WTC11 (cell line): ENCODE results near the gene SINHCAF. TPM values are rescaled to one million over a fixed set of nuclear protein-coding genes. Genes with fewer than 3 reads are reported as not detected.
A peak's percentile ranks its signal among the peaks of the same experiment; 100 is the strongest.

Source experiments
- ATAC-seq: fragments of 200-7000 bp; cut with Tn5 transposase; 2 replicates; pipeline ENCODE4 v1.10.0; 2021; ENCODE audit warnings: mild to moderate bottlenecking, moderate library complexity
- CTCF ChIA-PET: fragments of 300-600 bp; sonication (Branson Sonifier 250); formaldehyde crosslinking; loops from one replicate; lab custom pipeline; 2021; ENCODE audit warnings: antibody characterized with exemption; lab: Charles Lee
- POLR2A ChIA-PET: fragments of 350-600 bp; sonication (Branson Sonifier 250); formaldehyde crosslinking; loops from one replicate; lab custom pipeline; 2021; ENCODE audit warnings: antibody characterized with exemption; lab: Charles Lee
- DNase-seq: peaks from one replicate; pipeline ENCODE4 v3.0.0; 2021; ENCODE audit warnings: low spot score
- H3K27ac Mint-ChIP-seq: 2 replicates; pipeline ENCODE4 v1.8.0; 2021; ENCODE audit warnings: mixed read lengths
- H3K27me3 Mint-ChIP-seq: 2 replicates; pipeline ENCODE4 v1.8.0; 2021; ENCODE audit warnings: low read depth, mild to moderate bottlenecking, moderate library complexity, mixed read lengths
- H3K36me3 Mint-ChIP-seq: 2 replicates; pipeline ENCODE4 v1.8.0; 2021; ENCODE audit warnings: mixed read lengths
- H3K4me1 Mint-ChIP-seq: 2 replicates; pipeline ENCODE4 v1.8.0; 2022; ENCODE audit warnings: mixed read lengths
- H3K4me3 Mint-ChIP-seq: 2 replicates; pipeline ENCODE4 v1.8.0; 2021; ENCODE audit warnings: mild to moderate bottlenecking, moderate library complexity, mixed read lengths
- H3K9me3 Mint-ChIP-seq: 2 replicates; pipeline ENCODE4 v1.8.0; 2021; ENCODE audit warnings: mixed read lengths
- CBFB ChIP-seq: sonication (generic); formaldehyde crosslinking; IDR thresholded peaks from 2 replicates; pipeline ENCODE4 v1.8.1; 2022; ENCODE audit warnings: mild to moderate bottlenecking, low read depth, missing genetic modification reagents
- CTCF ChIP-seq: fragments of 200-600 bp; IDR thresholded peaks from 2 replicates; pipeline ENCODE4 v1.8.0; 2022; ENCODE audit warnings: antibody characterized with exemption
- E2F5 ChIP-seq: sonication (generic); formaldehyde crosslinking; IDR thresholded peaks from 2 replicates; pipeline ENCODE4 v1.8.1; 2022; ENCODE audit warnings: mild to moderate bottlenecking, moderate library complexity, missing genetic modification reagents
- ESRRA ChIP-seq: sonication (generic); formaldehyde crosslinking; IDR thresholded peaks from 2 replicates; pipeline ENCODE4 v1.8.1; 2022; ENCODE audit warnings: mild to moderate bottlenecking, missing genetic modification reagents, borderline replicate concordance
- RELA ChIP-seq: sonication (generic); formaldehyde crosslinking; IDR thresholded peaks from 2 replicates; pipeline ENCODE4 v1.8.1; 2022; ENCODE audit warnings: missing genetic modification reagents, mild to moderate bottlenecking, borderline replicate concordance
- SP1 ChIP-seq: sonication (generic); formaldehyde crosslinking; conservative IDR thresholded peaks from 2 replicates; pipeline ENCODE4 v1.8.1; 2022; ENCODE audit warnings: missing genetic modification reagents
- STAT6 ChIP-seq: sonication (generic); formaldehyde crosslinking; conservative IDR thresholded peaks from 2 replicates; pipeline ENCODE4 v1.8.1; 2023; ENCODE audit warnings: mild to moderate bottlenecking, low read depth, missing genetic modification reagents, moderate library complexity
- ZNF396 ChIP-seq: fragments of 250-450 bp; sonication (Bioruptor Pico); IDR thresholded peaks from 2 replicates; pipeline ENCODE4 v1.8.0; 2021; ENCODE audit warnings: mild to moderate bottlenecking, moderate library complexity, borderline replicate concordance
- ZNF416 ChIP-seq: fragments of 250-450 bp; sonication (Bioruptor Pico); IDR thresholded peaks from 2 replicates; pipeline ENCODE4 v1.9.0; 2021; ENCODE audit warnings: mild to moderate bottlenecking, inconsistent platforms
- ZNF425 ChIP-seq: fragments of 250-450 bp; sonication (Bioruptor Pico); conservative IDR thresholded peaks from 2 replicates; pipeline ENCODE4 v1.9.0; 2021; ENCODE audit warnings: mild to moderate bottlenecking
- ZNF512 ChIP-seq: sonication (generic); formaldehyde crosslinking; IDR thresholded peaks from 2 replicates; pipeline ENCODE4 v1.8.1; 2022; ENCODE audit warnings: missing genetic modification reagents, borderline replicate concordance
- ZNF671 ChIP-seq: fragments of 250-450 bp; sonication (Bioruptor Pico); IDR thresholded peaks from 2 replicates; pipeline ENCODE4 v1.8.0; 2021; ENCODE audit warnings: mild to moderate bottlenecking
- total RNA-seq: library from RNA; stranded (reverse); gene quantifications from 3 replicates; pipeline ENCODE4 v1.2.3, GENCODE V29; 2021
- TF ChIP-seq, protein P1 (sequence below): sonication (generic); formaldehyde crosslinking; IDR thresholded peaks from 2 replicates; pipeline ENCODE4 v1.8.1; 2022; ENCODE audit warnings: mild to moderate bottlenecking, missing genetic modification reagents, moderate library complexity, borderline replicate concordance
- TF ChIP-seq, protein P2 (sequence below): sonication (generic); formaldehyde crosslinking; IDR thresholded peaks from 2 replicates; pipeline ENCODE4 v1.8.0; 2022; ENCODE audit warnings: mild to moderate bottlenecking, missing genetic modification reagents

Gene SINHCAF
- total RNA-seq, 1 experiment from 2014 or later = 407 TPM

DNA sequence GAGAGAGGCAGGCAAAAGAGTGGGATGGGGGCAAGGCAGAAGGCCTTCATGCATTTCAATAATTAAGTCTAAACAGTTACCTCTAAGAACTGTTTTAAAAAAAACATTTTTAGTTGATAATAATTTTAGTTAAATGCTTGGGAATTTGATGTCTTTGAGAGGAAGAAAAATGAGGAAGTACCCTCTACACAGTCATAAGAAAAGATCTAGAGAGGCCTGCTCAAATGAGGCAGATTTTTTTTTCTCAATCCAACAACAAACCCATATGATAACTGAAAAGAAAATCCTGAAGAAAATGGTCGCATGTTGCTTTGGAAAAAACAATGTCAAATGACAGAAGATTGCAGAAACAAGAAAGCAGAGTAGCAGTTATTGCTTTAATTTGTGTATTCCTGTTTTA, 25.6 kb downstream of the SINHCAF start:
- ChIA-PET POLR2A (interaction anchor here (0.7 to 1.0 kb wide), 2 partner anchors 11 to 82 kb away, joined by 3 read pairs; no protein-coding TSS in a partner anchor), CTCF (interaction anchor here (0.9 kb wide), 1 partner anchor 28 kb away, joined by 3 read pairs; no protein-coding TSS in a partner anchor)
- Mint-ChIP-seq H3K4me1 (peaks cover 64% of the 10 kb centered on the region), H3K27ac (peak overlapping the region; percentile 75; the same call in 1 of the 2 replicates), H3K27me3 (no peaks in the 10 kb centered on the region), H3K36me3 (peaks cover 81% of the 10 kb centered on the region), H3K4me3 (no peak overlapping the region), H3K9me3 (no peaks in the 10 kb centered on the region)
- DNase-seq (no peak), ATAC-seq (no peak)
- TF ChIP-seq ZNF396 (no peak), ZNF671 (no peak)

GRCh38 chr12:31298922-31299321, 27.0 kb downstream of the SINHCAF start:
- no peak for DNase-seq
- H3K4me1 Mint-ChIP-seq = peaks cover 53% of the 10 kb centered on the region
- ChIA-PET POLR2A (interaction anchor here (1.5 to 1.7 kb wide), 2 partner anchors 24 to 27 kb away, joined by 3 to 5 read pairs; no protein-coding TSS in a partner anchor), CTCF (interaction anchor here (1.4 kb wide), 1 partner anchor 27 kb away, joined by 7 read pairs; no protein-coding TSS in a partner anchor)
- no peak for ATAC-seq
- H3K4me3 Mint-ChIP-seq = no peak overlapping the region
- no peaks in the 10 kb centered on the region for H3K27me3 Mint-ChIP-seq
- H3K27ac Mint-ChIP-seq = peak overlapping the region; percentile 88
- TF ChIP-seq ZNF425 (CRISPR knock-in tag) (no peak), ZNF512 (CRISPR knock-in tag) (no peak), ESRRA (no peak), E2F5 (CRISPR knock-in tag) (no peak)
- TF ChIP-seq, protein P1, sequence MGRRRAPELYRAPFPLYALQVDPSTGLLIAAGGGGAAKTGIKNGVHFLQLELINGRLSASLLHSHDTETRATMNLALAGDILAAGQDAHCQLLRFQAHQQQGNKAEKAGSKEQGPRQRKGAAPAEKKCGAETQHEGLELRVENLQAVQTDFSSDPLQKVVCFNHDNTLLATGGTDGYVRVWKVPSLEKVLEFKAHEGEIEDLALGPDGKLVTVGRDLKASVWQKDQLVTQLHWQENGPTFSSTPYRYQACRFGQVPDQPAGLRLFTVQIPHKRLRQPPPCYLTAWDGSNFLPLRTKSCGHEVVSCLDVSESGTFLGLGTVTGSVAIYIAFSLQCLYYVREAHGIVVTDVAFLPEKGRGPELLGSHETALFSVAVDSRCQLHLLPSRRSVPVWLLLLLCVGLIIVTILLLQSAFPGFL (CRISPR knock-in tag) = no peak
- TF ChIP-seq, protein P2, sequence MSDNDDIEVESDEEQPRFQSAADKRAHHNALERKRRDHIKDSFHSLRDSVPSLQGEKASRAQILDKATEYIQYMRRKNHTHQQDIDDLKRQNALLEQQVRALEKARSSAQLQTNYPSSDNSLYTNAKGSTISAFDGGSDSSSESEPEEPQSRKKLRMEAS = no peak
- H3K9me3 Mint-ChIP-seq = no peaks in the 10 kb centered on the region
- H3K36me3 Mint-ChIP-seq = peaks cover 81% of the 10 kb centered on the region

DNA sequence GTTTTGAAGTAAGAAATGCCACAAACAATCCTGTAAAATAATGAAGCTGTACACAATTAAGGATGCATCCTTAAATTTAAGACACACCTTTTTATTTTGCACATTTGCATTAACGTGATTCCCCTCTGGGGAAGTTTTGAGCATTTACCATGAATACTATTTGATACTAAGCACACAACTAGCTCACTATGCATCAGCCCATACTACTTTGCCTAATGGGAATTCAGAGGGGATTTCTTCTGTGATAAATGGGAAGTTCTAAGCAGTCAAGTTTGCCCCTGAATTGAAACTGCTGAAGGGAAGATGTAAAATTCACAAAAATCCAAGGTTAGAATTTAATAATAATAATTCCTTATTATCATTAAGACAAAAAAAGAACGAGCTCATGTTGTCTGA, 27.4 kb downstream of the SINHCAF start:
- H3K4me1 Mint-ChIP-seq = peaks cover 51% of the 10 kb centered on the region
- H3K27me3 Mint-ChIP-seq = no peaks in the 10 kb centered on the region
- H3K9me3 Mint-ChIP-seq = no peaks in the 10 kb centered on the region
- POLR2A ChIA-PET = interaction anchor here (1.5 to 1.7 kb wide), 2 partner anchors 24 to 28 kb away, joined by 3 to 5 read pairs; no protein-coding TSS in a partner anchor
- CTCF ChIA-PET = interaction anchor here (1.4 kb wide), 1 partner anchor 26 kb away, joined by 7 read pairs; no protein-coding TSS in a partner anchor
- peaks cover 82% of the 10 kb centered on the region for H3K36me3 Mint-ChIP-seq
- ATAC-seq (no peak), DNase-seq (no peak)
- no peak overlapping the region for H3K4me3 Mint-ChIP-seq
- peak overlapping the region; percentile 90 for H3K27ac Mint-ChIP-seq
- TF ChIP-seq CBFB (CRISPR knock-in tag) = no peak
- TF ChIP-seq STAT6 (CRISPR knock-in tag) = no peak
- no peak for TF ChIP-seq ZNF425 (CRISPR knock-in tag)
- no peak for TF ChIP-seq SP1
- no peak for TF ChIP-seq ZNF416 (CRISPR knock-in tag)
- no peak for TF ChIP-seq CTCF
- TF ChIP-seq RELA (CRISPR knock-in tag) = no peak
